ENCODE results near the gene PIEZO2.

DNA sequence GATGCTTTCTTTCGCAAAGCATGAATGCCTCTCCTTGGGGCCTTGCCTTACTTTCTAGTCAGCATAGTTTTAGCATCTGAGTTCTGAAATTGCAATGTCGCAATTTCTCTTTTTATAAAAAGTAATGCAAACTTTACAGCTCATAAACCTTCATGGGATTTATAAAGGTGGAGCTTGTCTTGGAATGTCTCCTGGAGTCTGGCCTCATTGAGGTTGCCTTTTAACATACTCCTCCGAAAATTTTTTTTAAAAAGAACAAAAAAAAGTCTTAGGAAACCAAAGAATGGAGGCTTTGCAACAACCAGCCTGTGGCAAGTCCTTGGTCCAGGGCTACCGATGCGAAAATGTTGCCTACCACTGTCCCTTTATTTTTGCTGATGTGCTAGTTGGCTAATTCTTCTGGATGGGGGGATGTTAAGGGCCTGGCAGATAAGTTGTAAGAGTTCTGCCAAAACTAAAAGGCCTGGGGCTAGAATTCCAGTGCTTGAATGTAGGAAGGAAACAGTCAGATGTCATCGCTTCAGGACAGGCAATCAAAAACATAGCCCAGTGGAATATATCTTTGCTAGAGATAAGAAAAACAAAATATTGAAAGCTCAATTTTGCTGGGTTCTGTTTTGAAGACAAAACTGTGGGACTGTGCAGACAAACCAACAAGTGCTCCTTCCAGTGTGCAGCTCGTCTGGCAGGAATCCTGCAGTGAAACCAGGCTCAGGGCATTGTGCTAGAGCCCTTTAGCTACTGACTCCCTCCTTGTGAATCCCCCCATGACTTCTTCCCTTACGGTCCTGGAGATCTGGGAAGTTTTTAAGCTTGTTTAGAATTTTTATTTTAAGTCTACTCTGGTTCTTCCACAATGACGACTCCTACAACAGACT is 213.0 kb downstream of the PIEZO2 start:
- TF ChIP-seq, protein P1, sequence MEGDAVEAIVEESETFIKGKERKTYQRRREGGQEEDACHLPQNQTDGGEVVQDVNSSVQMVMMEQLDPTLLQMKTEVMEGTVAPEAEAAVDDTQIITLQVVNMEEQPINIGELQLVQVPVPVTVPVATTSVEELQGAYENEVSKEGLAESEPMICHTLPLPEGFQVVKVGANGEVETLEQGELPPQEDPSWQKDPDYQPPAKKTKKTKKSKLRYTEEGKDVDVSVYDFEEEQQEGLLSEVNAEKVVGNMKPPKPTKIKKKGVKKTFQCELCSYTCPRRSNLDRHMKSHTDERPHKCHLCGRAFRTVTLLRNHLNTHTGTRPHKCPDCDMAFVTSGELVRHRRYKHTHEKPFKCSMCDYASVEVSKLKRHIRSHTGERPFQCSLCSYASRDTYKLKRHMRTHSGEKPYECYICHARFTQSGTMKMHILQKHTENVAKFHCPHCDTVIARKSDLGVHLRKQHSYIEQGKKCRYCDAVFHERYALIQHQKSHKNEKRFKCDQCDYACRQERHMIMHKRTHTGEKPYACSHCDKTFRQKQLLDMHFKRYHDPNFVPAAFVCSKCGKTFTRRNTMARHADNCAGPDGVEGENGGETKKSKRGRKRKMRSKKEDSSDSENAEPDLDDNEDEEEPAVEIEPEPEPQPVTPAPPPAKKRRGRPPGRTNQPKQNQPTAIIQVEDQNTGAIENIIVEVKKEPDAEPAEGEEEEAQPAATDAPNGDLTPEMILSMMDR (IDR thresholded peaks at IDR 0.05) = no peak
- TF ChIP-seq POLR2A (IDR thresholded peaks at IDR 0.05) = no peak

Measured in ovary (tissue), 3 donors.